ENCODE data around the gene STKLD1.

GRCh38 chr9:133428617-133429101, 52.5 kb downstream of the STKLD1 start:
- TF ChIP-seq PHF8 (IDR thresholded peaks at IDR 0.05; ENCODE audit: borderline replicate concordance, low read depth), result no peak
- TF ChIP-seq, protein P1, sequence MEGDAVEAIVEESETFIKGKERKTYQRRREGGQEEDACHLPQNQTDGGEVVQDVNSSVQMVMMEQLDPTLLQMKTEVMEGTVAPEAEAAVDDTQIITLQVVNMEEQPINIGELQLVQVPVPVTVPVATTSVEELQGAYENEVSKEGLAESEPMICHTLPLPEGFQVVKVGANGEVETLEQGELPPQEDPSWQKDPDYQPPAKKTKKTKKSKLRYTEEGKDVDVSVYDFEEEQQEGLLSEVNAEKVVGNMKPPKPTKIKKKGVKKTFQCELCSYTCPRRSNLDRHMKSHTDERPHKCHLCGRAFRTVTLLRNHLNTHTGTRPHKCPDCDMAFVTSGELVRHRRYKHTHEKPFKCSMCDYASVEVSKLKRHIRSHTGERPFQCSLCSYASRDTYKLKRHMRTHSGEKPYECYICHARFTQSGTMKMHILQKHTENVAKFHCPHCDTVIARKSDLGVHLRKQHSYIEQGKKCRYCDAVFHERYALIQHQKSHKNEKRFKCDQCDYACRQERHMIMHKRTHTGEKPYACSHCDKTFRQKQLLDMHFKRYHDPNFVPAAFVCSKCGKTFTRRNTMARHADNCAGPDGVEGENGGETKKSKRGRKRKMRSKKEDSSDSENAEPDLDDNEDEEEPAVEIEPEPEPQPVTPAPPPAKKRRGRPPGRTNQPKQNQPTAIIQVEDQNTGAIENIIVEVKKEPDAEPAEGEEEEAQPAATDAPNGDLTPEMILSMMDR (IDR thresholded peaks at IDR 0.05), result no peak
- no peak for TF ChIP-seq EP300 (IDR thresholded peaks at IDR 0.05)
- TF ChIP-seq JUN (IDR thresholded peaks at IDR 0.05), result no peak
- TF ChIP-seq ZC3H11A (IDR thresholded peaks at IDR 0.05), result no peak
- TF ChIP-seq E2F6 (IDR thresholded peaks at IDR 0.05; ENCODE audit: borderline replicate concordance, low read depth), result no peak
- TF ChIP-seq POLR2A (IDR thresholded peaks at IDR 0.05; ENCODE audit: low read length), result no peak

Measured in A549 (cell line).